Esophagus muscularis mucosa (tissue), 4 donors: ENCODE results near the gene NR2F1-AS1. TPM values are rescaled to one million over a fixed set of nuclear protein-coding genes. Genes with fewer than 3 reads are reported as not detected.
A peak's percentile ranks its signal among the peaks of the same experiment; 100 is the strongest.

ENCODE experiments used
- DNase-seq: peaks from one replicate; pipeline ENCODE4 v3.0.0-alpha.2; 2017; ENCODE audit errors: extremely low spot score
- H3K27ac ChIP-seq, 4 donors: fragments of 200-600 bp; sonication (generic); replicated peaks in 1 of 4; 1 replicate in 3 of 4; 2 replicates in 1 of 4; pipeline ENCODE4 v1.5.1; 2016 to 2019; ENCODE audit warnings: mild to moderate bottlenecking in 1 of 4
- H3K27me3 ChIP-seq, 4 donors: fragments of 200-600 bp; sonication (generic); one replicate each; pipeline versions ENCODE4 v1.5.1 to v1.6.0; 2016 to 2019
- H3K36me3 ChIP-seq, 4 donors: fragments of 200-600 bp; sonication (generic); one replicate each; pipeline ENCODE4 v1.5.1; 2016 to 2019
- H3K4me1 ChIP-seq, 4 donors: fragments of 200-600 bp; sonication (generic); one replicate each; pipeline ENCODE4 v1.5.1; 2016 to 2019
- H3K4me3 ChIP-seq, 4 donors: fragments of 200-600 bp; sonication (generic); 1 replicate in 2 of 4; 2 replicates in 2 of 4; pipeline ENCODE4 v1.5.1; 2016 to 2019; ENCODE audit warnings: mild to moderate bottlenecking in 4 of 4, moderate library complexity in 1 of 4
- H3K9me3 ChIP-seq, 4 donors: fragments of 200-600 bp; sonication (generic); 1 replicate in 3 of 4; 2 replicates in 1 of 4; pipeline ENCODE4 v1.5.1; 2016 to 2019
- CTCF ChIP-seq, 3 experiments: fragments of 200-600 bp in 2 of 3; fragments of 450-650 bp in 1 of 3; sonication (generic) in 2 of 3; IDR thresholded peaks; one replicate each; pipeline ENCODE4 v1.5.1; 2017 to 2019; ENCODE audit warnings: antibody characterized with exemption in 3 of 3, mild to moderate bottlenecking in 2 of 3, moderate library complexity in 1 of 3
- EP300 ChIP-seq: sonication (generic); formaldehyde crosslinking; IDR thresholded peaks from one replicate; pipeline ENCODE4 v1.6.1; 2017; ENCODE audit warnings: antibody characterized with exemption
- POLR2A ChIP-seq: fragments of 450-650 bp; IDR thresholded peaks from one replicate; pipeline ENCODE4 v1.6.1; 2017; ENCODE audit warnings: antibody characterized with exemption, moderate library complexity, mild to moderate bottlenecking, low read depth
- POLR2AphosphoS5 ChIP-seq, 2 donors: sonication (generic); formaldehyde crosslinking; IDR thresholded peaks; one replicate each; pipeline ENCODE4 v1.6.1; 2017; ENCODE audit warnings: antibody characterized with exemption in 2 of 2
- WGBS: methylation state at CpG from one replicate; pipeline ENCODE4 v1.1.5; 2018; 5-methylcytosine and 5-hydroxymethylcytosine counted together
- intact Hi-C: fragments of 100-400 bp; cut with DNase I; formaldehyde crosslinking; loops from one replicate; pipeline ENCODE4 v1.15.1; 2023
- total RNA-seq, 4 donors: library from RNA; depleted of rRNA; stranded (reverse); fragments of >200 nt; gene quantifications; one replicate each; pipeline versions ENCODE4 v1.1.0 to v1.2.1, GENCODE V29; 2016

Gene NR2F1-AS1
- total RNA-seq, 4 donors from 2014 or later: 8.6 to 22.8 (median 9.5) TPM

GRCh38 chr5:93611976-93612854 is 31.2 kb upstream of the NR2F1-AS1 start:
- Histone ChIP-seq H3K4me3 (peak overlapping the region; percentile 3 to 47 (median 18)), H3K4me1 (peaks cover 12 to 26% (median 23%) of the 10 kb centered on the region in 4 donors), H3K27ac (no peak overlapping the region), H3K27me3 (peaks cover 0 to 57% (median 25%) of the 10 kb centered on the region in 4 donors), H3K36me3 (no peaks in the 10 kb centered on the region), H3K9me3 (no peaks in the 10 kb centered on the region)
- no peak for TF ChIP-seq POLR2A
- TF ChIP-seq CTCF (IDR thresholded peaks at IDR 0.05): no peak
- TF ChIP-seq POLR2AphosphoS5 (IDR thresholded peaks at IDR 0.05): no peak
- no peak for TF ChIP-seq EP300
- no peak for DNase-seq
- intact Hi-C loops: no loop called here
- WGBS: 3% methylated on average over 20 of the region's 43 CpGs

GRCh38 chr5:93611273-93611975 is 30.4 kb upstream of the NR2F1-AS1 start:
- no peak for DNase-seq
- Histone ChIP-seq H3K27me3 (peaks cover 0 to 57% (median 25%) of the 10 kb centered on the region in 4 donors), H3K27ac (no peak overlapping the region), H3K4me1 (peaks cover 12 to 26% (median 23%) of the 10 kb centered on the region in 4 donors), H3K36me3 (no peaks in the 10 kb centered on the region), H3K4me3 (peak overlapping the region; percentile 3 to 47 (median 18)), H3K9me3 (no peaks in the 10 kb centered on the region)
- no peak for TF ChIP-seq CTCF (IDR thresholded peaks at IDR 0.05)
- TF ChIP-seq POLR2A: no peak
- TF ChIP-seq POLR2AphosphoS5 (IDR thresholded peaks at IDR 0.05): no peak
- no peak for TF ChIP-seq EP300
- intact Hi-C loops: no loop called here
- WGBS: 28% methylated on average over 9 of the region's 9 CpGs

- H3K9me3 ChIP-seq: no peaks in the 10 kb centered on the region
- H3K36me3 ChIP-seq: no peaks in the 10 kb centered on the region
- H3K27ac ChIP-seq: no peak overlapping the region
- WGBS: 65% methylated on average over 17 of the region's 17 CpGs
- DNase-seq: no peak
- intact Hi-C loops: no loop called here
- peaks cover 12 to 26% (median 23%) of the 10 kb centered on the region in 4 donors for H3K4me1 ChIP-seq
- TF ChIP-seq CTCF (IDR thresholded peaks at IDR 0.05): no peak
- no peak for TF ChIP-seq POLR2A
- no peak for TF ChIP-seq EP300
- no peak for TF ChIP-seq POLR2AphosphoS5 (IDR thresholded peaks at IDR 0.05)
- peaks cover 0 to 62% (median 25%) of the 10 kb centered on the region in 4 donors for H3K27me3 ChIP-seq
- no peak overlapping the region for H3K4me3 ChIP-seq
These were observed 29.7 kb upstream of the NR2F1-AS1 start for GRCh38 chr5:93610581-93611272.

- Histone ChIP-seq H3K4me1 (peaks cover 12 to 26% (median 23%) of the 10 kb centered on the region in 4 donors), H3K27me3 (peaks cover 0 to 65% (median 25%) of the 10 kb centered on the region in 4 donors), H3K27ac (no peak overlapping the region), H3K4me3 (no peak overlapping the region), H3K36me3 (no peaks in the 10 kb centered on the region), H3K9me3 (no peaks in the 10 kb centered on the region)
- no peak for DNase-seq
- no peak for TF ChIP-seq POLR2A
- TF ChIP-seq CTCF (IDR thresholded peaks at IDR 0.05): no peak
- TF ChIP-seq POLR2AphosphoS5 (IDR thresholded peaks at IDR 0.05): no peak
- no peak for TF ChIP-seq EP300
- intact Hi-C loops: loop anchor here (10.0 kb wide), 1 partner anchor 185 kb away; no protein-coding TSS in a partner anchor
- WGBS: 61% methylated on average over 7 of the region's 7 CpGs
These were observed 28.7 kb upstream of the NR2F1-AS1 start for GRCh38 chr5:93609762-93610161.
